OCI-LY1 (cell line): ENCODE results near the gene DNMT3A.

Source experiments
- CTCF ChIP-seq: fragments of 200-600 bp; sonication (generic), shearing (Covaris generic); IDR thresholded peaks from 2 replicates; pipeline ENCODE4 v1.5.1; 2017; ENCODE audit warnings: mild to moderate bottlenecking, antibody characterized with exemption, low read length, moderate library complexity, mixed read lengths
- EZH2 ChIP-seq: fragments of 200-600 bp; sonication (generic), shearing (Covaris generic); IDR thresholded peaks from 2 replicates; pipeline ENCODE4 v1.8.0; 2017; ENCODE audit warnings: borderline replicate concordance, mixed run types, mild to moderate bottlenecking, antibody characterized with exemption, low read length, moderate library complexity, mixed read lengths

GRCh38 chr2:25254961-25255360, 86.8 kb downstream of the DNMT3A start:
- TF ChIP-seq CTCF (no peak), EZH2 (no peak)
